Activated CD4-positive, alpha-beta T cell treated with anti-CD3 and anti-CD28 coated beads, Interleukin-2, amount 10 ng/mL, durations not matched to agents 24 days and 14 days (primary cell): ENCODE results near the gene MYF6. TPM values are rescaled to one million over a fixed set of nuclear protein-coding genes. Genes with fewer than 3 reads are reported as not detected.

ENCODE experiments used
- DNase-seq: peaks from one replicate; pipeline ENCODE4 v3.0.0; 2022
- H3K27ac Mint-ChIP-seq: one replicate; pipeline ENCODE4 v1.8.0; 2022; ENCODE audit warnings: mild to moderate bottlenecking, mixed read lengths
- H3K27me3 Mint-ChIP-seq: one replicate; pipeline ENCODE4 v1.8.0; 2022; ENCODE audit warnings: mixed read lengths
- H3K36me3 Mint-ChIP-seq: one replicate; pipeline ENCODE4 v1.8.0; 2022; ENCODE audit warnings: low read depth, mild to moderate bottlenecking, mixed read lengths
- H3K4me1 Mint-ChIP-seq: one replicate; pipeline ENCODE4 v1.8.0; 2021; ENCODE audit warnings: mixed read lengths
- H3K4me3 Mint-ChIP-seq: one replicate; pipeline ENCODE4 v1.8.0; 2022; ENCODE audit warnings: mild to moderate bottlenecking, moderate library complexity, mixed read lengths
- H3K9me3 Mint-ChIP-seq: one replicate; pipeline ENCODE4 v1.8.0; 2021; ENCODE audit warnings: mixed read lengths
- intact Hi-C: fragments of 100-400 bp; cut with micrococcal nuclease; formaldehyde crosslinking; loops from one replicate; pipeline ENCODE4 v1.15.1; 2023
- total RNA-seq: library from RNA; stranded (reverse); gene quantifications from 2 replicates; pipeline ENCODE4 v1.2.3, GENCODE V29; 2022

The MYF6 gene
- total RNA-seq, 1 donor from 2014 or later, result not detected

GRCh38 chr12:80754274-80754673 is 46.8 kb downstream of the MYF6 start:
- no peak for DNase-seq
- Mint-ChIP-seq H3K36me3 (no peaks in the 10 kb centered on the region), H3K4me1 (no peaks in the 10 kb centered on the region), H3K27ac (no peak overlapping the region), H3K27me3 (no peaks in the 10 kb centered on the region), H3K9me3 (no peaks in the 10 kb centered on the region), H3K4me3 (no peak overlapping the region)
- intact Hi-C loops, result no loop called here

GRCh38 chr12:80756875-80757274 is 49.4 kb downstream of the MYF6 start:
- H3K27ac Mint-ChIP-seq, result no peak overlapping the region
- intact Hi-C loops, result no loop called here
- no peak overlapping the region for H3K4me3 Mint-ChIP-seq
- no peaks in the 10 kb centered on the region for H3K4me1 Mint-ChIP-seq
- H3K9me3 Mint-ChIP-seq, result no peaks in the 10 kb centered on the region
- DNase-seq, result no peak
- H3K36me3 Mint-ChIP-seq, result no peaks in the 10 kb centered on the region
- no peaks in the 10 kb centered on the region for H3K27me3 Mint-ChIP-seq

Other genes with a start within 250 kb of the MYF6 start
- not detected in 2 replicates for gene MYF5, start 9.3 kb downstream of the MYF6 start, total RNA-seq
- gene LIN7A, start 230.3 kb downstream of the MYF6 start, total RNA-seq, result 0.31 and 0.51 TPM in 2 replicates